ENCODE data around the gene KLF18.

GRCh38 chr1:44114098-44114497 is 27.3 kb downstream of the KLF18 start:
- no peak for TF ChIP-seq FOXM1 (IDR thresholded peaks at IDR 0.05; ENCODE audit: borderline replicate concordance)
- no peak for TF ChIP-seq FOXK2 (IDR thresholded peaks at IDR 0.05)
- TF ChIP-seq SUZ12 (IDR thresholded peaks at IDR 0.05) = no peak
- TF ChIP-seq NFRKB (IDR thresholded peaks at IDR 0.05) = no peak
- TF ChIP-seq FOXA1 (IDR thresholded peaks at IDR 0.05) = no peak
- TF ChIP-seq HDGF (IDR thresholded peaks at IDR 0.05; ENCODE audit: borderline replicate concordance) = no peak
- no peak for TF ChIP-seq ELF4 (IDR thresholded peaks at IDR 0.05)
- TF ChIP-seq SP1 (IDR thresholded peaks at IDR 0.05) = no peak
- TF ChIP-seq TARDBP (IDR thresholded peaks at IDR 0.05) = no peak
- TF ChIP-seq BHLHE40 (IDR thresholded peaks at IDR 0.05; ENCODE audit: borderline replicate concordance) = no peak
- no peak for TF ChIP-seq ARNT (IDR thresholded peaks at IDR 0.05)
